ENCODE data around the gene RSRC1.

DNA sequence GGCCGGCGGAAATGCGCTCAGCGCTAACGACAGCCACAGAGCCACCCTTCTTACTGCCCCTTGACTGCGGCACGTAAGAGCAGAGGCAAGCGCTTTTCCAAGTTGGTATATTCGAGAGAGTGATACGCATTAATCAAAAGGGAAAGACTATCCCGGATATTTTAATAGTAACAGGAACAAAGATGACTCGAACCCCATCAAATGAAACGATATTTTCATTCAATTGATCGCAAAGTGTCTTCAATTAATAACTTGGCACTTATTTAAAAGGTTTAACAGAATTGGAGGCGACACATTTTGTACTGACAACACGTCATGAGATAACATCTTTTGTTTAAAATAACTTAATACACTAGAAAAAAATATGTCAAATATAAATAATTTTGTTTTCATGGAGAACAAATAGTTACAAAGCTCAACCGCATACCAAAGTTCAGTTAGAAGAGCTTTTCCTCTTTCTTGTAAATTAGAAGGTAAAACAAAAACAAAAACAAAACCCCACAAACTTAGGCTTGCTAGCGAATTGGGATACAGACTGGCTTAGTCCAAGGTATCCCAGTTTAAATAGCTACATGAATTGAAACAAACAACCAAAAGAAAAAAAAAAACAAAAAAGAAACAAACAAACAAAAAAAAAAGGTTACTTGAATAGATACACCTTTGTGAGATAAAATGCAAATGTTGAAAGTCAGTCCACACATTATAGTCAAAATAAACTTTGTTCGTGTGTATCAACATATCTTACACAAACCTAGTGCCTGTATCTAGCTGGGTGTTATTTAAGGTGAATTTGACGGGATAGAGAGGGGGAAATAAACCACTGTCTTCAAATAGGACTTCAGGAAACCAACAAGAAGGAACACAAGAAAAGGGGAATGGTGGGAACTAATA is 13.8 kb upstream of the RSRC1 start:
- TF ChIP-seq POLR2A (IDR thresholded peaks at IDR 0.05; ENCODE audit: low read depth, low read length) = no peak
- no peak for TF ChIP-seq POLR2AphosphoS5 (IDR thresholded peaks at IDR 0.05; ENCODE audit: low read depth, low read length)
- no peak for TF ChIP-seq TAF1 (IDR thresholded peaks at IDR 0.05; ENCODE audit: borderline replicate concordance, low read depth, low read length)

Data from GM12892 (cell line).